SK-N-SH treated with all-trans-retinoic acid at 6 μM for 48 hours (cell line): ENCODE results near the gene TTC34.

ENCODE experiments used
- ARNTL ChIP-seq: fragments of 450-650 bp; formaldehyde crosslinking; IDR thresholded peaks from 2 replicates; pipeline ENCODE4 v1.5.0; 2020; ENCODE audit warnings: low read depth, mild to moderate bottlenecking, moderate library complexity, borderline replicate concordance
- BACH2 ChIP-seq: fragments of 250-450 bp; sonication (Bioruptor Pico); IDR thresholded peaks from 2 replicates; pipeline ENCODE4 v1.9.0; 2021; ENCODE audit warnings: mild to moderate bottlenecking, borderline replicate concordance
- GLIS3 ChIP-seq: fragments of 250-450 bp; sonication (Bioruptor Pico); IDR thresholded peaks from 2 replicates; pipeline ENCODE4 v1.5.0; 2020; ENCODE audit warnings: mild to moderate bottlenecking, moderate library complexity
- ISL1 ChIP-seq: fragments of 250-450 bp; sonication (Bioruptor Pico); IDR thresholded peaks from 2 replicates; pipeline ENCODE4 v2.1.2; 2022; ENCODE audit warnings: mild to moderate bottlenecking, moderate library complexity
- OSR1 ChIP-seq: fragments of 250-450 bp; sonication (Bioruptor Pico); IDR thresholded peaks from 2 replicates; pipeline ENCODE4 v1.8.0; 2022; ENCODE audit warnings: moderate library complexity, mild to moderate bottlenecking, inconsistent platforms
- PATZ1 ChIP-seq: fragments of 250-450 bp; sonication (Bioruptor Pico); IDR thresholded peaks from 2 replicates; pipeline ENCODE4 v1.8.0; 2020; ENCODE audit warnings: mild to moderate bottlenecking, moderate library complexity, borderline replicate concordance
- RARB ChIP-seq: fragments of 250-450 bp; sonication (Bioruptor Pico); IDR thresholded peaks from 2 replicates; pipeline ENCODE4 v1.8.0; 2021; ENCODE audit warnings: mild to moderate bottlenecking, moderate library complexity
- TSHZ2 ChIP-seq: fragments of 250-450 bp; sonication (Bioruptor Pico); IDR thresholded peaks from 2 replicates; pipeline ENCODE4 v1.5.0; 2020; ENCODE audit warnings: mild to moderate bottlenecking, moderate library complexity
- ZC3H10 ChIP-seq: fragments of 250-450 bp; sonication (Bioruptor Pico); IDR thresholded peaks from 2 replicates; pipeline ENCODE4 v1.5.1; 2021; ENCODE audit warnings: mild to moderate bottlenecking, moderate library complexity
- TF ChIP-seq, protein P1 (sequence below): fragments of 250-450 bp; sonication (Bioruptor Pico); IDR thresholded peaks from 2 replicates; pipeline ENCODE4 v1.5.1; 2021; ENCODE audit warnings: mild to moderate bottlenecking, moderate library complexity

DNA sequence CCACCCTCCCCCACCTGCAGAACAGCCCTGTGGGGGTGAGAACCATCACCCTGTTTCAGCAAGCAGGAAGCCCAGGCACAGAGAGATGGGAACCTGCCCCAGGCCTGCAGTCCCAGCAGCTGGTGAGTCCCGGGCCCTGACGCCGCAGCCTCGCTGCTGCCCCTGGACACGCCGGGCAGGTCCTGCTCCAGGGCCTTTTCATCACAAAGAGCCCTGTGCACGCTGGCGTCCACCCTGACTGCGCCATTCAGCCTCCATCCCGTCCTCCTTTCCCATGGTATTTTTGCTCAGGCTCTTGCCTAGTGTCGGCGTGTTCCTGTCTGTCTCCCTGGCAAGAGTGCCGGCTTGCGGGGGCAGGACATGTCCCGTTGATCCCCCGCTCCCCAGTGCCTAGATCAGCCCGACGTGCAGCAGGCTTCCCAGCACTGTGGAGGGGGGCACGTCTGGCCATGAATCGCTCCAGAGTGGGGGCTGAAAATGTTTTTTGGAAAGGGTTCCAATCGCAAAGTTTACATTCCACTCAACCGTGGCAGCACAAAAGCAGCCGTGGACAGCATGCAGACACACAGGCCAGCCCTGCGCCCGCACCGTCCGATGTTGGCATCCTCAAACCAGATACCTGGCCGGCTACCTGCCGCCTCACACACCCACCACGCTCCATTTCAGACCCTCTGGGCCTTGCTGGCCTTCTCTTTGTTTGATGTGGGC is 6.3 kb upstream of the TTC34 start:
- TF ChIP-seq ARNTL (CRISPR knock-in tag) (no peak), ZC3H10 (CRISPR knock-in tag) (no peak), GLIS3 (CRISPR knock-in tag) (no peak), BACH2 (no peak), TSHZ2 (CRISPR knock-in tag) (no peak), ISL1 (CRISPR knock-in tag) (no peak), RARB (no peak), OSR1 (CRISPR knock-in tag) (no peak), PATZ1 (CRISPR knock-in tag) (no peak)
- TF ChIP-seq, protein P1, sequence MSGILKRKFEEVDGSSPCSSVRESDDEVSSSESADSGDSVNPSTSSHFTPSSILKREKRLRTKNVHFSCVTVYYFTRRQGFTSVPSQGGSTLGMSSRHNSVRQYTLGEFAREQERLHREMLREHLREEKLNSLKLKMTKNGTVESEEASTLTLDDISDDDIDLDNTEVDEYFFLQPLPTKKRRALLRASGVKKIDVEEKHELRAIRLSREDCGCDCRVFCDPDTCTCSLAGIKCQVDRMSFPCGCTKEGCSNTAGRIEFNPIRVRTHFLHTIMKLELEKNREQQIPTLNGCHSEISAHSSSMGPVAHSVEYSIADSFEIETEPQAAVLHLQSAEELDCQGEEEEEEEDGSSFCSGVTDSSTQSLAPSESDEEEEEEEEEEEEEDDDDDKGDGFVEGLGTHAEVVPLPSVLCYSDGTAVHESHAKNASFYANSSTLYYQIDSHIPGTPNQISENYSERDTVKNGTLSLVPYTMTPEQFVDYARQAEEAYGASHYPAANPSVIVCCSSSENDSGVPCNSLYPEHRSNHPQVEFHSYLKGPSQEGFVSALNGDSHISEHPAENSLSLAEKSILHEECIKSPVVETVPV, result no peak
